Activated naive CD4-positive, alpha-beta T cell treated with anti-CD3 and anti-CD28 coated beads, Interleukin-2, amount 10 ng/mL, durations not matched to agents 7 days and 5 days (primary cell): ENCODE data around the gene RAB36.

ENCODE experiments used
- CTCF ChIA-PET: fragments of 350-600 bp; sonication (Branson Sonifier 250); formaldehyde crosslinking; loops from one replicate; lab custom pipeline; 2021; ENCODE audit warnings: antibody characterized with exemption; lab: Charles Lee
- DNase-seq: peaks from one replicate; pipeline ENCODE4 v3.0.0-alpha.2; 2020
- H3K27ac Mint-ChIP-seq: one replicate; pipeline ENCODE4 v1.8.0; 2021; ENCODE audit warnings: mild to moderate bottlenecking, moderate library complexity, mixed read lengths
- H3K27me3 Mint-ChIP-seq: one replicate; pipeline ENCODE4 v1.8.0; 2021; ENCODE audit warnings: mild to moderate bottlenecking, mixed read lengths
- H3K36me3 Mint-ChIP-seq: one replicate; pipeline ENCODE4 v1.8.0; 2021; ENCODE audit warnings: mixed read lengths
- H3K4me1 Mint-ChIP-seq: one replicate; pipeline ENCODE4 v1.8.0; 2021; ENCODE audit warnings: mixed read lengths
- H3K4me3 Mint-ChIP-seq: one replicate; pipeline ENCODE4 v1.8.0; 2021; ENCODE audit warnings: mild to moderate bottlenecking, moderate library complexity, mixed read lengths
- H3K9me3 Mint-ChIP-seq: one replicate; pipeline ENCODE4 v1.8.0; 2021; ENCODE audit warnings: mixed read lengths

The RAB36 gene

GRCh38 chr22:23204541-23205157 is 59.4 kb downstream of the RAB36 start:
- CTCF ChIA-PET, result no interaction called here
- H3K27ac Mint-ChIP-seq, result no peak overlapping the region

GRCh38 chr22:23205339-23206049 is 60.2 kb downstream of the RAB36 start:
- Mint-ChIP-seq H3K27ac (no peak overlapping the region), H3K4me1 (peaks cover 14% of the 10 kb centered on the region), H3K4me3 (no peak overlapping the region), H3K27me3 (no peaks in the 10 kb centered on the region), H3K9me3 (no peaks in the 10 kb centered on the region), H3K36me3 (peaks cover 14% of the 10 kb centered on the region)
- CTCF ChIA-PET, result no interaction called here
- DNase-seq, result no peak

More at GRCh38 chr22:23204541-23205157, 59.4 kb downstream of the RAB36 start:
- Mint-ChIP-seq H3K4me1 (peaks cover 15% of the 10 kb centered on the region), H3K36me3 (peaks cover 14% of the 10 kb centered on the region), H3K27me3 (no peaks in the 10 kb centered on the region), H3K4me3 (no peak overlapping the region), H3K9me3 (no peaks in the 10 kb centered on the region)
- no peak for DNase-seq

DNA sequence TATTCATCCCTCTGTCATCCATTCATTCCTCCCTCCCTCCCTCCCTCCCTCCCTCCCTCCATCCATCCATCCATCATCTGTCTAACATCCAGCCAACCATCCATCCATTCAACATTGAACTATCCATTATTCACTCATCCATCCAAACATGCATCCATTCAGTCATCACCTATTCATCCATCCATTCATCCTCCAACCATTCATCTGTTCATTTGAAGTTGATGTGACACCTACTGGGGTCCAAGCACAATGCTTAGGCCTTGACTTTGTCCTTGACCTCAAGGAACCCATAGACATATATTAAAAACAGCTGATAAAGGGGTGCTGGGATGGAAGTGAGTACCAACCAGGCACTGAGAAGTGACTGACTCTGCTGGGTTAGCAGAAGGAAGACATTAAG is 61.6 kb downstream of the RAB36 start:
- H3K27ac Mint-ChIP-seq, result no peak overlapping the region
- H3K27me3 Mint-ChIP-seq, result no peaks in the 10 kb centered on the region

GRCh38 chr22:23207729-23208393 is 62.6 kb downstream of the RAB36 start:
- no peaks in the 10 kb centered on the region for H3K27me3 Mint-ChIP-seq
- H3K4me1 Mint-ChIP-seq, result peaks cover 7% of the 10 kb centered on the region
- H3K9me3 Mint-ChIP-seq, result no peaks in the 10 kb centered on the region
- H3K4me3 Mint-ChIP-seq, result no peak overlapping the region
- no peak overlapping the region for H3K27ac Mint-ChIP-seq
- CTCF ChIA-PET, result no interaction called here
- H3K36me3 Mint-ChIP-seq, result peaks cover 14% of the 10 kb centered on the region
- no peak for DNase-seq

More for the DNA sequence above, 61.6 kb downstream of the RAB36 start:
- H3K9me3 Mint-ChIP-seq, result no peaks in the 10 kb centered on the region
- peaks cover 11% of the 10 kb centered on the region for H3K4me1 Mint-ChIP-seq
- H3K4me3 Mint-ChIP-seq, result no peak overlapping the region
- DNase-seq, result no peak
- CTCF ChIA-PET, result no interaction called here
- peaks cover 14% of the 10 kb centered on the region for H3K36me3 Mint-ChIP-seq

DNA sequence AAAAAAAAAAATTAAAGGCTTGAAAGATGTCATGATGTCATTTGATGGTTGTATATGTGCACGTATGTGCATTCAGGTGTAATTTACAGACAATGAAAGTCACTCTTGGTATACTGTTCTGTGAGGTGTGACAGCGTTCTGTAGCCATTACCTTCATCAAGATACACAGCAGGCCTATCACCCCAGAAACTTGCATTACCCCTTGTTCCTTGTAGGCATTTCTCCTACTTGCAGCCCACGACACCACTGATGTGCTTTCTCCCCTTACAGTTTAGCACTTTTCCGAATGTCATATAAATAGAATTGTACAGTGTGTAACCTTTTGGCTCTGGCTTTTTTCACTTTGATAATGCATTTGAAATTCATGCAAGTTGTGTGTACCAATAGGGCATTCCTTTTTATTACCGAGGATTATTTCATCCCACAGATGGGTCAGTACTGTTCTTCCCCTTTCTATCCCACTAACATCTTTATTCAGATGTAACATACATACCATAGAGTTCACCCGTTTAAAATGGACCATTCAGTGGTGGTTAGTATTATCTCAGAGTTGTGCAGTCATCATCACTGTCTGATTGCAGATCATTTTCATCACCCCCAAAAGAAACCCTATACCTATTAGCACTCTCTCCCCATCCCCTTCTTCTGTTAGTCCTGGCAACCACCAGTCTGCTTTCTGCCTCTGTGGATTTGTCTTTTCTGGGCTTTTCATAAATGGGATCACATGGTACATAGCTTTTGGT is 65.3 kb downstream of the RAB36 start:
- Mint-ChIP-seq H3K9me3 (no peaks in the 10 kb centered on the region), H3K4me1 (peaks cover 34% of the 10 kb centered on the region), H3K4me3 (no peak overlapping the region), H3K36me3 (peaks cover 14% of the 10 kb centered on the region), H3K27ac (no peak overlapping the region), H3K27me3 (no peaks in the 10 kb centered on the region)
- CTCF ChIA-PET, result no interaction called here
- DNase-seq, result no peak

GRCh38 chr22:23211622-23212021 is 66.3 kb downstream of the RAB36 start:
- CTCF ChIA-PET, result no interaction called here
- DNase-seq, result no peak
- Mint-ChIP-seq H3K4me3 (no peak overlapping the region), H3K4me1 (peaks cover 44% of the 10 kb centered on the region), H3K9me3 (no peaks in the 10 kb centered on the region), H3K27me3 (no peaks in the 10 kb centered on the region), H3K27ac (no peak overlapping the region), H3K36me3 (peaks cover 12% of the 10 kb centered on the region)

- DNase-seq, result no peak
- H3K27me3 Mint-ChIP-seq, result no peaks in the 10 kb centered on the region
- H3K4me3 Mint-ChIP-seq, result no peak overlapping the region
- no peak overlapping the region for H3K27ac Mint-ChIP-seq
- no peaks in the 10 kb centered on the region for H3K9me3 Mint-ChIP-seq
- peaks cover 10% of the 10 kb centered on the region for H3K36me3 Mint-ChIP-seq
- CTCF ChIA-PET, result no interaction called here
- H3K4me1 Mint-ChIP-seq, result peaks cover 51% of the 10 kb centered on the region
These were observed 67.1 kb downstream of the RAB36 start for GRCh38 chr22:23212061-23213021.

DNA sequence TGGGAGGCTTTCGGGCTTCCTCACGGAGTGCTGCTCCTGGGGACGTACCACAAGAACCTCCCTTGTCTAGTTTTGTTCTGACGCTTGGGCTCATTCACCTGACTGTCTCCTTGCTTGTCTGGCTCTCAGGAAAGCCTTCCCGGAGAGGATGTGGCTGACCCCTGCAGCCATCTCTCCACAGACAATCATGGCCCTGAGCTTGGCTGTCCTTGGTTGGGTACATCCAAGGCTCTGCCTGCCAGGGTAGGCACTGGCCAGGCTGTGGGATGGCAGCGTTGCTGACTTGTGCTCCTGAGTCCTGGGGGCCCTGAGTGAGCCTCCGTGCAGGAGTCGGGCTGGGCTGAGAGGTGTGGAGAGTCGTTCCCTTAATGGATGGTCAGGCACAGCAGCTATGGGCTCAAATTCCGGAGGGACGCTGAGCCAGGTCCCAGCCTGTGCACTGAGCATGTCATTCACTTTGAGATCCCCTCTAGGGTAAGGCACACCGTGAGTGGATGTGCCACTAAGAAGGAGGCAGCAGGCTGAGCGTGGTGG is 67.8 kb downstream of the RAB36 start:
- Mint-ChIP-seq H3K4me1 (peaks cover 58% of the 10 kb centered on the region), H3K4me3 (no peak overlapping the region), H3K27ac (no peak overlapping the region), H3K9me3 (no peaks in the 10 kb centered on the region), H3K36me3 (peaks cover 10% of the 10 kb centered on the region), H3K27me3 (no peaks in the 10 kb centered on the region)
- CTCF ChIA-PET, result no interaction called here
- no peak for DNase-seq

DNA sequence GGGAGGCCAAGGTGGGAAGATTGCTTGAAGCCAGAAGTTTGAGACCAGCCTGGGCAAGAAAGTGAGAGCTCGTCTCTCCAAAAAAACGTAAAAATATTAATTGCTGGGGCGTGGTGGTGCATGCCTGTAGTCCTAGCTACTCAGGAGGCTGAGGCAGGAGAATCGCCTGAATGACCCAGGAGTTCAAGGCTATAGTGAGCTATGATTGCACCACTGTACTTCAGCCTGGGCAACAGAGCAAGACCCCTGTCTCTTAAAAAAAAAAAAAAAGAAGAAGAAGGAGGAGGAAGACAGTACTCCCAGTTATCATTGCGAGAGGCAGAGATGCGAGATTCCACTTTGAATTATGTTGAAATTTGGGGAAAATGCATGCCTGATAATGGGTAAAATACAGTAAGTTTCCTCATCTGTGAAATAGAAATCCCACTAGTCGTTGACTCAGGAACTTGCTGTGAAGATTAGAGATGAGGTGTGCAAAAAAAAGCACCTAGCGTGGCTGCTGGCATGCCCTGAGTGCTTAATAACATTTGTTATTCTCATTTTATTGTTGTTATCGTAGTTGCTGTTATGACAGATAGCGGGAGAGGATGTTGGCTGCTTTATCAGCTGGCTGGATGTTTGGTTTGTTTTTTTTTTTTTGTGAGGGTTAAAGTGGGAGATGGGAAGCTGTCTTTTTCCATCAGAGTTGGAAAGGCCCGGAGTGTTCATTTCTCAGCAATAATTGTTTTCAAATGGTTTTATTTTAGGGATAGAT is 68.5 kb downstream of the RAB36 start:
- Mint-ChIP-seq H3K27ac (no peak overlapping the region), H3K4me1 (peaks cover 64% of the 10 kb centered on the region), H3K36me3 (peaks cover 9% of the 10 kb centered on the region), H3K9me3 (no peaks in the 10 kb centered on the region), H3K4me3 (no peak overlapping the region), H3K27me3 (no peaks in the 10 kb centered on the region)
- CTCF ChIA-PET, result no interaction called here
- DNase-seq, result no peak
